Measurements from ENCODE around the gene RNF149.
A peak's percentile ranks its signal among the peaks of the same experiment; 100 is the strongest.
"Not testable (repeated sequence)": the region's sequence is repeated elsewhere in the genome, so short reads cannot be mapped to it uniquely, and the experiment has no call there.

Gene RNF149, protein sequence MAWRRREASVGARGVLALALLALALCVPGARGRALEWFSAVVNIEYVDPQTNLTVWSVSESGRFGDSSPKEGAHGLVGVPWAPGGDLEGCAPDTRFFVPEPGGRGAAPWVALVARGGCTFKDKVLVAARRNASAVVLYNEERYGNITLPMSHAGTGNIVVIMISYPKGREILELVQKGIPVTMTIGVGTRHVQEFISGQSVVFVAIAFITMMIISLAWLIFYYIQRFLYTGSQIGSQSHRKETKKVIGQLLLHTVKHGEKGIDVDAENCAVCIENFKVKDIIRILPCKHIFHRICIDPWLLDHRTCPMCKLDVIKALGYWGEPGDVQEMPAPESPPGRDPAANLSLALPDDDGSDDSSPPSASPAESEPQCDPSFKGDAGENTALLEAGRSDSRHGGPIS
- total RNA-seq, result 136 to 205 (median 186) reads per million in 4 donors

DNA sequence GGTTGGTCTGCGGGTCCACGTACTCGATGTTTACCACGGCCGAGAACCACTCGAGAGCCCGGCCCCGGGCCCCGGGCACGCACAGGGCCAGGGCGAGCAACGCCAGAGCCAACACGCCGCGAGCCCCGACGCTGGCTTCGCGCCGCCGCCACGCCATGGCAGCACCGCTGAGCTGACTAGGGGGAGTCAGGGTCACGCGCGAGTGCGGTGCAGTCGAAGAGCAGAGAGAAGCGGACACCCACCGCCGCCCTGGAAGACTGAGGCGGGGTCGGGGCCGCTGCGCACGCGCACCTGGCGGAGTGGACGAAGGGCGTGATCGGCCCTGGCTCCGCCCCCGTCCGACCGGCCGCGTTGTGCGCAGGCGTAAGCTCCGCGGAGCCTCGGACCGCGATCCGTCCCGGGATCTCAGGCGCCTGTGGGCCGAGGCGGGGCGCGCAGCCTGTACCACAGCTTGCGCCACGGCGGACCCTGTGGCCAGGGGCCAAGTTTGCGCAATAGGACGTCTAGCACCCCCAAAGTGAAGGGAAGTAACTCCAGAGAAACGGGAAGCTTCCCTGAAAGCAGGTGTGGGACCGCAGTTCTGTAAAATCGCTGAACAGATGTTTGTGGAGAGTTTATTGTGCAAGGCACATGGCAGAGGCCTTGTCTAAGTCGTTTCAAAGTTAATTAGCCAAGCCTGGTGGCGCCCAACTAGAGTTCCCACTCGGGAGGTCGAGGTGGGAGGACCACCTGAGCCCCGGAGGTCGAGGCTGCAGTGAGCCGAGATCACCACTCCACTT, at the start of gene RNF149:
Gene RNF149, minus strand, starts transcription at position 270 of the 779 bp plus-strand sequence. Its CDS starts 113 bp downstream, at position 157.
- DNase-seq, result peak; percentile 85 to 93 (median 89)

DNA sequence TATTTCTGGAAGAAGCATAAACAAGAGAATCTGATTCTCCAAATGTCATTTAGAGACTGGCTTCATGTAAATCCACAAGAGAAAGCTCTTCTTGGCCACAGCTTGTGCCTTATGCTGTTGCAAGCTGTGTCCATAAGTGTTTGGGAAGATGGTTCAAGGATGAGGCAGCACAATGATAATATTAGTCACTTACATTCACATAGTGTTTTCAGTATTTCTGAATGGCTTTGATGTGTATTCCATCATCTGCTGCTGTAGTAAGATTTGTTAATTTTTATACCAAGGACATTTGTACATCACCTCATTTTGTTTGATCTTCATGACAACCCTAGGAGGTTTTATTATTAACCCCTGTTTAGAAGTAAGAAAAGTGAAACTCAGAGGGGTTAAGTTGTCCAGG, 48.9 kb upstream of the RNF149 start:
- no peak for DNase-seq

DNA sequence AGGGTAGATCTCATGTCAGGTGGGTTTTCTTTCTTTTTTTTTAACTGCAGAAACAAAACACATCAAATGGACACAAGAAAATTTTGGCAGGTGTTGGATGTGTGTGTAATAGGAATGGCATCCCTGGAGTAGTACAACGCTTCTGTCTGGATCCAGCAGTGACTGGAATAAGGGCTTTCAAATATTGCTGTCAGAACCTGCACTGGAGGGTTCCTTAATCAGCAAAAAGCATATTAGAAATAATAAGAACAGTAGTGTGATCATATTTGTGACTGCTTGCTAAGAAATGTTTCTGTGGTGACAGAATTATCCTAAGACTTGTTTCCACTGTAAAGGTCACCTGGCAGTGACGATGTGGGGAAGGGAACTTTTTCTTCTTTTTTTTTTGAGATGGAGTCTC, 48.0 kb upstream of the RNF149 start:
- no peak for DNase-seq

- no peak for DNase-seq
These were observed 47.6 kb upstream of the RNF149 start for GRCh38 chr2:101356055-101356454.

- no peak for DNase-seq
These were observed 47.0 kb upstream of the RNF149 start for GRCh38 chr2:101355401-101356054.

DNA sequence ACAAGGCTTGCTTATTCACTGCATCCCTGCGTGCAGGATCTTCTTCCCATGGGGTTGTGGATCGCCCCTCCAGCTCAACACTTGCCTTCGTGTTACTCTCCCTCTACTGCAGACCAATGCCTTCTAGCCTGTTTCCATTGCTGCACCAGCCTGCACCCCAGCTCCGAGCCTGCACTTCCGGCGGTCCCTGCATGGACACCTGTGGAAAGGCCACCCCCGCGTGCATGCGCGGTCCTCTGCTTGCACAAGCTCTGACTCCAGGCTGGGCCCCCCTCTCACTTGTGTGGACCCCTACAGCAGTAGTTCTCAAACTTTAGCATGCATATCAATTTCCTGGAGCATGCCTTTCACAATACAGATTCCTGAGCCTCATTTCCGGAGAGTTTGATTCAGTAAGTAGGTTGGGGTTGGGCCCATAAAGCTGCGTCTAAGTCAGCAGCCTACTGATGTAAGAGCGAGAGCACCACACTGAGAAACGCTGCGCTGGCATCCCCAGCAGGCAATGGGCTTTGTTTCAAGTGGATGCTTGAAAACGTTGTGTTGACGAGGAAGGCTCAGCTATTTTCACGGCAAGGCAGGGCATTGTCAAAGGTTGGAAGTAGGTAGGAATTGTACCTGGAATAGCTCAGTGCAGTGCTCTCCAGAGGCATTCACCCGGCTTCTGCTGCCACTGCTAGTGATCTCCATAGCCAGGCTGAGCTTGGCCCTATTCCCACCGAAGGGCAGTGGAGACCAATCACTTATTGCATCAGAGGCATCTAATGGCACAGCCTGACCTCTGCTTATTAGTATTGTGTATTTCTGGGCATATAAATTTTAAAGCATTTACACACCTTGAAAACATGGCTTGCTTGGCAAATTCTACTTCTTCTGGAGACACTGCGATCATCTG, 46.2 kb upstream of the RNF149 start:
- no peak for DNase-seq

DNA sequence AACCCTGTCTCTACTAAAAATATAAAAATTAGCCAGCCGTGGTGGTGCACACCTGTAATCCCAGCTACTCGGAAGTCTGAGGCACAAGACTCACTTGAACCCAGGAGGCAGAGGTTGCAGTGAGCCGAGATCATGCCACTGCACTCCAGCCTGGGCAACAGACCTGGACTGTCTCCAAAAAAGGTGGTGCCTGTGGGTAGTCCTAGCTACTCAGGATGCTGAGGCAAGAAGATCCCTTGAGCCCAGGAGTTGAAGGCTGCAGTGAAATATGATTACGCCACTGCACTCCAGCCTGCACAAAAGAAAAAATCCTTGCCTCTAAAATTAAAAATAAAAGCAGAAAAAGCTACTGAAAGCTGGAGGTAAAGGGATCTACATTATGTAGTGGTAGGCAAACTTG, 44.1 kb upstream of the RNF149 start:
- DNase-seq, result not testable (repeated sequence)

DNA sequence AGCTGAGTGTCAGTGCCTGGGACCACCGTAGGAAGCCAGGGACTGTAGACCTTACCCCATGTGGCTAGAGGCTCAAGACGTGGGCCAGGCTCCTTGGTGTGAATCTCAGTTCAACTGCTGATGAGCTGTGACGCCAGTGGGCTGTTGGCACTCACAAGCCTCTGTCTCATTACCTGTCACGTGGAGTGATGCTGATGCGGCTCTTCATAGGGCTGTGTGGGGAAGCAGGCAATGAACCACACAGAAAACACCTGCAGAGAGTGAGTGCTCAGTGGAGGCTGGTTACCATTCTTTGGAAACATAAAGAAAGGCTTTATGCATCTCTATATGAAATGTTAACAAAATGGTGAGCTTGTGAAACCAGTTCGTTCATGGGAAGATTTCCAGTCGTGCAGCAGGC, 42.7 kb upstream of the RNF149 start:
- DNase-seq, result no peak

GRCh38 chr2:101349893-101350662, 41.6 kb upstream of the RNF149 start:
- DNase-seq, result peak in 1 of 5 donors; percentile 59

DNA sequence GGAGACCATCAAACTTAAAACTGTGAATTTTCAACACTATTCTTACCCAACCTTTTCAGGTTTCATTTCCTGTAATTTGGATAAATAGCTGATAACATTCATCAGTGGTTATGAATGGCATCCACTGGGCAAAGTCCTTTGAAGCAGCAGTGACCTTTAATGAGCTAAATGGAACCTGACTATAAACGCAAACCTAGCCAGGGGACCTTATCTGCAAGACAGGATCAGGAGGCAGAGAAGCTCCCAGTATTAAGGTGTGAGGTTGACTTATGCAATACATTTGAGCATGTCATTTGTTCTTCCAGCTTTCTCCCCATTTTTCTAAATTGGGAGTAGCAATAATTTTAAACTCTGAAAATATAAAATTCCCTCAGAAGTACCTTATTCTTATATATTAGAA, 40.4 kb upstream of the RNF149 start:
- no peak for DNase-seq

- DNase-seq, result no peak
These were observed 38.4 kb upstream of the RNF149 start for GRCh38 chr2:101346909-101347308.

DNA sequence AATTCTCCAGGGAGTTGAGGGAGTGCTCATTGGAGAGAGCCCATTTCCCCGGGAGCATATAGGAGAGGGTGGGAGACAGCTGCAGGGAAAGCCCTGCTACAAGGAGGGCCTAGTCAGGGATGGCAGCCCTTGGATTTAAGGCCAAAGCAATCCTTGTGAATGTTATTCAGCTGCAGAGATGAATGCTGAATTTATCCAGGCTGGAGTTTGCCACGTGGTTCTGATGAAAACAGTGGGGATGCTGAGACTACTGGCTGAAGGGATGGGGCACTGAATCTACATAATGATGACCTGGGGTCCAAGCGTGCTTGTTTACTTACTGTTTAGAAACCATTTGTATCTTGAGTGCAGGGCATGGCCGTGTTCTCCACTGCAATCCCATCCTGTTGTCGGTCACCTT, 35.6 kb upstream of the RNF149 start:
- no peak for DNase-seq

DNA sequence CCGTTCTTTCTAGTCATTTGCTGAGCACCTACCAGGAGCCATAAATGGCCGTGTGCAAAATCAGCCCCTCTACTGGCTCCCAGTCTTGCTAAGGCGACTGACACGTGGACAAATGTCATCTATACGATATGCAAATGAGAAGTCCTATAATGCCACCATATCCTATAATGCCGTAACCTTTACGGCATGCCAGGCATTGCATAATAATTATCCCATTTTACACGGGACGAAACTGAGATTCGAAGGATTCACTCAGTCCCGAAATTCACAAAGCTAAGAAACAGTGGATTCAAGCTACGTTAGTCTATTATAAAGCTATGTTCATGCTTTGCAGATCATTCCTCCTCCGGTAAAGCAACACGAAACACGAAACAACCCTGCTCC, 34.1 kb upstream of the RNF149 start:
- DNase-seq, result no peak

GRCh38 chr2:101341901-101342624, 33.6 kb upstream of the RNF149 start:
- DNase-seq, result peak; percentile 29 to 67 (median 56)

- DNase-seq, result peak in 1 of 5 donors; percentile 52
These were observed 32.9 kb upstream of the RNF149 start for GRCh38 chr2:101341421-101341820.

- DNase-seq, result no peak
These were observed 31.6 kb upstream of the RNF149 start for GRCh38 chr2:101340141-101340551.

DNA sequence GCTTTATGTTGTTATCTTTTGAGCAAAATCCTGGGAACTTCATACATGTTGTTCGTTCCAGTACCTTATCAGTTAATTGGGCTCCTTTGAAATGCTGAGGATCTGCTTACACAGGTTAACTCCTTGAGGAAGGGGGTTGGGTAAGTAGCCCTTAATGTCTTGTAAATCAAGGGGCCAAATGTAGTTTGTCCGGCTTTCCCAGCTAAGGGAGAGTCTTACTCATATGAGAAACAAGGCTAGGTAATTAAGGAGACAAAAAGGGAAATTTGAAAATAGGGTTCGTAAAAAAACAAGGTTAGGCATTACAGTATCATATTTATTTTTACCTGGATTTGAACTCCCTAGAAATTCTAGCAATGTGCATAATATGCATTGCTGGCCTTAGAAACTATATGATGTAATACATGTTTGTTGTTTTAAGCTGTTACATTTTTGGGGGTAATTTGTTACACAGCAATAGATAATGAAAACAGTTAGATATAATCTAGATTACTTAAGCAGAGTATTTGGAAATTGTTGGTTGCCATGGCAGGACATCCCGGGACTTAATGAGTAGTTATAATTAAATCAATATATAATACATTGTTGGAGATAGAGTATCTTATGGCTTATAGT, 30.9 kb upstream of the RNF149 start:
- DNase-seq, result no peak

GRCh38 chr2:101337877-101338276, 29.4 kb upstream of the RNF149 start:
- DNase-seq, result no peak

- no peak for DNase-seq
These were observed 24.6 kb upstream of the RNF149 start for GRCh38 chr2:101332885-101333766.
